ENCODE data around the gene ZNF468. TPM values are rescaled to one million over a fixed set of nuclear protein-coding genes. Genes with fewer than 3 reads are reported as not detected.
"Not testable (repeated sequence)": the region's sequence is repeated elsewhere in the genome, so short reads cannot be mapped to it uniquely, and the experiment has no call there.

The ZNF468 gene
- total RNA-seq, result 10 to 100 TPM; 13.9 to 15.1 TPM

GRCh38 chr19:52857378-52858191 lies at the start of gene ZNF468:
ZNF468 (minus strand) TSS chr19:52857619; CDS start chr19:52854272, 3,347 bp downstream.
- peaks cover 21% of the 10 kb centered on the region for H3K4me1 Mint-ChIP-seq
- DNase-seq, result peak; percentile 73
- peak within 1 kb of the TSS; percentile 84 for H3K27ac Mint-ChIP-seq
- not testable (repeated sequence) for H3K9me3 Mint-ChIP-seq, H3K27me3 Mint-ChIP-seq
- peak within 1 kb of the TSS; percentile 96 for H3K4me3 Mint-ChIP-seq
- peaks cover 43% of the 10 kb centered on the region for H3K36me3 Mint-ChIP-seq

- H3K27me3 Mint-ChIP-seq, H3K4me1 Mint-ChIP-seq, H3K27ac Mint-ChIP-seq, DNase-seq, H3K4me3 Mint-ChIP-seq: not testable (repeated sequence)
- Mint-ChIP-seq H3K9me3 (peaks cover 31% of the 10 kb centered on the region), H3K36me3 (peaks cover 38% of the 10 kb centered on the region)
Measured at GRCh38 chr19:52904052-52904780, 46.8 kb upstream of the ZNF468 start.

DNA sequence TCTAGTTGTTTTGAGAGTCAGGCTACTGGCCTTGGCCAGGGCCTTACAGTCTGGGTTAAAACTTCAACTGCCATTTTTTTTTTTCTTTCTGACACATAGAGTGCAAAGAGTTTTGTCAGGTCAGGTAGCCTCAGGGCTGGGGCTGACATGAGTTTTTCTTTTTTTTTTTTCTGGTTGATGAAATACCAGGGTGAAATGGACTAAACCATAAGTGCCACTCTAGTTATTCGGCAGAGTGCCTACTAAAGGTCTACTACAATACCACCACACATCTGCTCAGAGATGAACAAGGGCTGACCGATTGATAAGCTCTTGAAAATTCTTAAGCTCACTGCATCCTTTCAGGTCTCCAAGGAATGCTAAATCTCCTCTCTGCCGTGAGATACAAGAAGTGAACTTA lies 44.4 kb upstream of the ZNF468 start:
- Mint-ChIP-seq H3K36me3 (peaks cover 24% of the 10 kb centered on the region), H3K4me3 (no peak overlapping the region), H3K9me3 (peaks cover 20% of the 10 kb centered on the region), H3K27ac (no peak overlapping the region), H3K4me1 (peaks cover 6% of the 10 kb centered on the region), H3K27me3 (no peaks in the 10 kb centered on the region)
- no peak for DNase-seq

GRCh38 chr19:52898596-52898995 lies 41.2 kb upstream of the ZNF468 start:
- not testable (repeated sequence) for H3K27ac Mint-ChIP-seq, H3K27me3 Mint-ChIP-seq, H3K4me3 Mint-ChIP-seq, H3K9me3 Mint-ChIP-seq, DNase-seq
- peaks cover 25% of the 10 kb centered on the region for H3K36me3 Mint-ChIP-seq
- peaks cover 13% of the 10 kb centered on the region for H3K4me1 Mint-ChIP-seq

- Mint-ChIP-seq H3K36me3 (peaks cover 29% of the 10 kb centered on the region), H3K27ac (peak overlapping the region; percentile 92), H3K4me1 (peaks cover 13% of the 10 kb centered on the region), H3K4me3 (peak overlapping the region; percentile 87), H3K9me3 (peaks cover 5% of the 10 kb centered on the region), H3K27me3 (no peaks in the 10 kb centered on the region)
- DNase-seq, result no peak
Measured at GRCh38 chr19:52898101-52898500, 40.7 kb upstream of the ZNF468 start.

- Mint-ChIP-seq H3K9me3 (peaks cover 5% of the 10 kb centered on the region), H3K27ac (peak within 1 kb of the TSS; percentile 92), H3K4me1 (peaks cover 15% of the 10 kb centered on the region), H3K27me3 (no peaks in the 10 kb centered on the region), H3K4me3 (peak within 1 kb of the TSS; percentile 87), H3K36me3 (peaks cover 35% of the 10 kb centered on the region)
- peak; percentile 96 for DNase-seq
Measured at GRCh38 chr19:52897138-52897935, 39.9 kb upstream of the ZNF468 start, which contains the start of gene ZNF320. ZNF320 (minus strand) TSS chr19:52897635; CDS start chr19:52890255, 7,380 bp downstream.

GRCh38 chr19:52896431-52897137 lies 39.2 kb upstream of the ZNF468 start:
- Mint-ChIP-seq H3K27ac (peak overlapping the region; percentile 92), H3K27me3 (no peaks in the 10 kb centered on the region), H3K4me1 (peaks cover 15% of the 10 kb centered on the region), H3K9me3 (peaks cover 5% of the 10 kb centered on the region), H3K4me3 (peak overlapping the region; percentile 87), H3K36me3 (peaks cover 37% of the 10 kb centered on the region)
- DNase-seq, result no peak

GRCh38 chr19:52891336-52891735 lies 33.9 kb upstream of the ZNF468 start:
- H3K36me3 Mint-ChIP-seq, result peaks cover 78% of the 10 kb centered on the region
- peaks cover 6% of the 10 kb centered on the region for H3K9me3 Mint-ChIP-seq
- H3K27me3 Mint-ChIP-seq, result no peaks in the 10 kb centered on the region
- DNase-seq, result no peak
- H3K4me3 Mint-ChIP-seq, result no peak overlapping the region
- H3K4me1 Mint-ChIP-seq, result peaks cover 5% of the 10 kb centered on the region
- peak overlapping the region; percentile 54 for H3K27ac Mint-ChIP-seq

DNA sequence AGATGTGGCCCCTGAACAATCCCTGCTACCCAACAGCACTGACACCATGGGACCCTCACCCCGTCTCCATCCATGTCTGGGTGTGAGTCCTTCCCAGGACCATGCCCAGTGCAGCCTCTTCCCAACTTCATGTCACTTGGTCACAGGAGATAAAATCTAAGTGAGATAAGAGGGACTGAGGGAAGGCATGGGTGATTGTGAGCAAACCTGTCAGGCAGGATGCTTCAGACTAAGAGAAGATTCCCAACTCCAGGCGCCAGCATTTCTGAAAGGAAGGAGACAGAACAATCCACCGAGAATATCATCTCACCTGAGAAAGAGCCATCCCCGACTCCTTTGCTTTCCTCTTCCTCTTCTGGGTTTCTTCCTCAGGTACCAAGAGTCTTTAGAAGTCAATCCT lies 32.5 kb upstream of the ZNF468 start:
- H3K36me3 Mint-ChIP-seq, result peaks cover 84% of the 10 kb centered on the region
- no peak overlapping the region for H3K4me3 Mint-ChIP-seq
- DNase-seq, result no peak
- peaks cover 6% of the 10 kb centered on the region for H3K9me3 Mint-ChIP-seq
- no peaks in the 10 kb centered on the region for H3K27me3 Mint-ChIP-seq
- H3K27ac Mint-ChIP-seq, result no peak overlapping the region
- H3K4me1 Mint-ChIP-seq, result peaks cover 5% of the 10 kb centered on the region

DNA sequence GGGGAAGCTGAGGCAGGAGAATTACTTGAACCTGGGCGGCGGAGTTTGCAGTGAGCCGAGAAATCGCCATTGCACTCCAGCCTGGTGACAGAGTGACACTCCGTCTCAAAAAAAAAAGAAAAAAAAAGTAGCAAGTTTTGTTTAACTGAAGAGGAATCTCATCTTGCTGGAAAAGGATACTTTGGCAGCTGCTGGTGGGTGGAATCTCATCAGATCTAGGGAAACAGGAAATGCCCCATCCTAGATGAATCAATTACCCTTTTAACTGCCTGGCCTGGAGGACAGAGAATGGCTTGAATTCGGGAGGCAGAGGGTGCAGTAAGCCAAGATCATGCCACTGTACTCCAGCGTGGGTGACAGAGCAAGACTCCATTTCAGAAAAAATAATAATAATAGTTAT lies 31.7 kb upstream of the ZNF468 start:
- Mint-ChIP-seq H3K27me3 (no peaks in the 10 kb centered on the region), H3K36me3 (peaks cover 84% of the 10 kb centered on the region), H3K27ac (no peak overlapping the region), H3K4me1 (peaks cover 2% of the 10 kb centered on the region), H3K4me3 (no peak overlapping the region), H3K9me3 (peaks cover 10% of the 10 kb centered on the region)
- DNase-seq, result no peak

GRCh38 chr19:52880895-52881389 lies 23.5 kb upstream of the ZNF468 start:
- Mint-ChIP-seq H3K4me3 (no peak overlapping the region), H3K27me3 (no peaks in the 10 kb centered on the region), H3K36me3 (peaks cover 86% of the 10 kb centered on the region), H3K9me3 (peaks cover 57% of the 10 kb centered on the region), H3K27ac (no peak overlapping the region), H3K4me1 (no peaks in the 10 kb centered on the region)
- DNase-seq, result no peak

DNA sequence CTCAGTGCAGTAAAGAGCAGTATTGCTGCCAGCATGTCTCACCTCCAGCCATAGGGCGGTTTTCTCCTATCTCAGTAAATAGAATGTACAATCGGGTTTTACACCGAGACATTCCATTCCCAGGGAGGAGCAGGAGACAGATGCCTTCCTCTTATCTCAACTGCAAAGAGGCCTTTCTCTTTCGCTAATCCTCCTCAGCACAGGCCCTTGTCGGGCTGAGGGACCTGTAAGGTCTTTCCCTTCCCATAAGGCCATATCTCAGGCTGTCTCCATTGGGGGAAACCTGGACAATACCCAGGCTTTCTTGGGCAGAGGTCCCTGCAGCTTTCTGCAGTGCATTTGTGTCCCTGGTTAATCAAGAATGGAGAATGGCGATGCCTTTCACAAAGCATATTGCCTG lies 15.6 kb upstream of the ZNF468 start:
- peaks cover 45% of the 10 kb centered on the region for H3K9me3 Mint-ChIP-seq
- not testable (repeated sequence) for H3K4me1 Mint-ChIP-seq, H3K27ac Mint-ChIP-seq, DNase-seq, H3K27me3 Mint-ChIP-seq, H3K4me3 Mint-ChIP-seq
- H3K36me3 Mint-ChIP-seq, result peaks cover 50% of the 10 kb centered on the region

DNA sequence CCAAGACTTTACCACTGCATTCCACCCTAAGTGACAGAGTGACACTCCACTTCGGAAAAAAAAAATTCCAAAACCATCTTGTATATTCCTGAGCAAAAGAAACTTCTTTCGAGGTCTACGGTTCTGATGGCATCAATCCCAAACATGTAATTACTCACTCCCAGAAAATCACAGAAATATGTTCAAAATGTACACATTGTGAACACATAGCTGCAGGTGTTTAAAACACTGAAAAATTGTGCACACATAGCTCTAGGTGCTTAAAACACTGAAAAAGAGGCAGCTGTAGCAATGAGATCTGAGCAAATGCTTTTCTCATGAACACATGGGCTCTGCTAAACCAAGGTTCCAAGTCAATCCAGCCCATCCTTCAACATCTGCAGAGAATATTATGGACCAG lies 14.0 kb upstream of the ZNF468 start:
- Mint-ChIP-seq H3K4me3 (no peak overlapping the region), H3K36me3 (peaks cover 49% of the 10 kb centered on the region), H3K27me3 (no peaks in the 10 kb centered on the region), H3K4me1 (no peaks in the 10 kb centered on the region), H3K9me3 (peaks cover 37% of the 10 kb centered on the region), H3K27ac (no peak overlapping the region)
- no peak for DNase-seq

DNA sequence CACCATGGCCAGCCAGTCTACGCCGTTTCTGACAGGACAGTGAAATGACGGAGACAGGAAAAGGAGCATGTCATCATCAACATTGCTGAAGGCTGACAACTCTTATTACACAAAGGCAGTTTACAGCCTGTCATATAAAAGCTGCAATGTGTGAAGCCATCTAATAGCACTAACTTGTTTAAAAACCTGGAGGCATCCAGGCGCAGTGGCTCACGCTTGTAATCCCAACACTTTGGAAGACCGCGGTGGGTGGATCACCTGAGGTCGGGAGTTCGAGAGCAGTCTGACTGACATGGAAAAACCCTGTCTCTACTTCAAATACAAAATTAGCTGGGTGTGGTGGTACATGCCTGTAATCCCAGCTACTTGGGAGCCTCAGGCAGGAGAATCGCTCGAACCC lies 10.6 kb upstream of the ZNF468 start:
- H3K27me3 Mint-ChIP-seq, H3K27ac Mint-ChIP-seq, H3K4me1 Mint-ChIP-seq, DNase-seq, H3K4me3 Mint-ChIP-seq: not testable (repeated sequence)
- H3K9me3 Mint-ChIP-seq, result peaks cover 17% of the 10 kb centered on the region
- peaks cover 35% of the 10 kb centered on the region for H3K36me3 Mint-ChIP-seq
